A549 (cell line): ENCODE measurements around the gene DOCK1.

Experiments used
- CHD2 ChIP-seq: fragments of 150-350 bp; IDR thresholded peaks from 2 replicates; pipeline ENCODE4 v1.6.1; 2014; ENCODE audit warnings: low read length; ENCODE audit not compliant: partially characterized antibody
- EP300 ChIP-seq, 2 experiments: fragments of >200 bp; sonication (Bioruptor Twin); formaldehyde crosslinking; IDR thresholded peaks; 2 replicates in 1 of 2; 3 replicates in 1 of 2; pipeline ENCODE4 v1.6.1; 2016 to 2017
- HOXB13 ChIP-seq: fragments of 250-450 bp; sonication (Bioruptor Pico); IDR thresholded peaks from 2 replicates; pipeline ENCODE4 v1.5.0; 2020; ENCODE audit warnings: low read depth, mild to moderate bottlenecking, moderate library complexity
- KDM1A ChIP-seq: fragments of 200-600 bp; sonication (generic); IDR thresholded peaks from 2 replicates; pipeline ENCODE4 v1.6.1; 2016; ENCODE audit warnings: low read depth, mild to moderate bottlenecking
- MAZ ChIP-seq: fragments of 150-350 bp; IDR thresholded peaks from 2 replicates; pipeline ENCODE4 v1.6.1; 2014; ENCODE audit warnings: antibody characterized with exemption, low read depth, low read length, borderline replicate concordance
- POLR2A ChIP-seq: IDR thresholded peaks from 2 replicates; pipeline ENCODE4 v1.6.1; 2012; ENCODE audit warnings: mild to moderate bottlenecking, low read length
- RARB ChIP-seq: fragments of 250-450 bp; sonication (Bioruptor Pico); IDR thresholded peaks from 2 replicates; pipeline ENCODE4 v1.8.0; 2021; ENCODE audit warnings: mild to moderate bottlenecking, moderate library complexity
- REST ChIP-seq: fragments of 200-600 bp; sonication (generic); IDR thresholded peaks from 2 replicates; pipeline ENCODE4 v1.6.1; 2016; ENCODE audit warnings: antibody characterized with exemption, mild to moderate bottlenecking, moderate library complexity
- TP53 ChIP-seq: fragments of 250-450 bp; sonication (Bioruptor Pico); IDR thresholded peaks from 2 replicates; pipeline ENCODE4 v1.5.0; 2021; ENCODE audit warnings: mild to moderate bottlenecking, moderate library complexity
- USF2 ChIP-seq: fragments of 450-650 bp; IDR thresholded peaks from 2 replicates; pipeline ENCODE4 v1.6.1; 2014; ENCODE audit warnings: antibody characterized with exemption
- TF ChIP-seq, protein P1 (sequence below): fragments of >200 bp; sonication (Bioruptor Twin); formaldehyde crosslinking; IDR thresholded peaks from 3 replicates; pipeline ENCODE4 v1.5.1; 2016
- TF ChIP-seq, protein P2 (sequence below): fragments of 250-450 bp; sonication (Bioruptor Pico); IDR thresholded peaks from 2 replicates; pipeline ENCODE4 v1.5.0; 2021; ENCODE audit warnings: mild to moderate bottlenecking, moderate library complexity, borderline replicate concordance

GRCh38 chr10:127410030-127410429 is 504.8 kb downstream of the DOCK1 start:
- TF ChIP-seq CHD2 (no peak), EP300 (IDR thresholded peaks at IDR 0.05) (no peak), POLR2A (no peak), REST (no peak), HOXB13 (no peak), MAZ (no peak), TP53 (CRISPR knock-in tag) (no peak), KDM1A (no peak), RARB (no peak), USF2 (no peak)
- TF ChIP-seq, protein P1, sequence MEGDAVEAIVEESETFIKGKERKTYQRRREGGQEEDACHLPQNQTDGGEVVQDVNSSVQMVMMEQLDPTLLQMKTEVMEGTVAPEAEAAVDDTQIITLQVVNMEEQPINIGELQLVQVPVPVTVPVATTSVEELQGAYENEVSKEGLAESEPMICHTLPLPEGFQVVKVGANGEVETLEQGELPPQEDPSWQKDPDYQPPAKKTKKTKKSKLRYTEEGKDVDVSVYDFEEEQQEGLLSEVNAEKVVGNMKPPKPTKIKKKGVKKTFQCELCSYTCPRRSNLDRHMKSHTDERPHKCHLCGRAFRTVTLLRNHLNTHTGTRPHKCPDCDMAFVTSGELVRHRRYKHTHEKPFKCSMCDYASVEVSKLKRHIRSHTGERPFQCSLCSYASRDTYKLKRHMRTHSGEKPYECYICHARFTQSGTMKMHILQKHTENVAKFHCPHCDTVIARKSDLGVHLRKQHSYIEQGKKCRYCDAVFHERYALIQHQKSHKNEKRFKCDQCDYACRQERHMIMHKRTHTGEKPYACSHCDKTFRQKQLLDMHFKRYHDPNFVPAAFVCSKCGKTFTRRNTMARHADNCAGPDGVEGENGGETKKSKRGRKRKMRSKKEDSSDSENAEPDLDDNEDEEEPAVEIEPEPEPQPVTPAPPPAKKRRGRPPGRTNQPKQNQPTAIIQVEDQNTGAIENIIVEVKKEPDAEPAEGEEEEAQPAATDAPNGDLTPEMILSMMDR, result no peak
- TF ChIP-seq, protein P2, sequence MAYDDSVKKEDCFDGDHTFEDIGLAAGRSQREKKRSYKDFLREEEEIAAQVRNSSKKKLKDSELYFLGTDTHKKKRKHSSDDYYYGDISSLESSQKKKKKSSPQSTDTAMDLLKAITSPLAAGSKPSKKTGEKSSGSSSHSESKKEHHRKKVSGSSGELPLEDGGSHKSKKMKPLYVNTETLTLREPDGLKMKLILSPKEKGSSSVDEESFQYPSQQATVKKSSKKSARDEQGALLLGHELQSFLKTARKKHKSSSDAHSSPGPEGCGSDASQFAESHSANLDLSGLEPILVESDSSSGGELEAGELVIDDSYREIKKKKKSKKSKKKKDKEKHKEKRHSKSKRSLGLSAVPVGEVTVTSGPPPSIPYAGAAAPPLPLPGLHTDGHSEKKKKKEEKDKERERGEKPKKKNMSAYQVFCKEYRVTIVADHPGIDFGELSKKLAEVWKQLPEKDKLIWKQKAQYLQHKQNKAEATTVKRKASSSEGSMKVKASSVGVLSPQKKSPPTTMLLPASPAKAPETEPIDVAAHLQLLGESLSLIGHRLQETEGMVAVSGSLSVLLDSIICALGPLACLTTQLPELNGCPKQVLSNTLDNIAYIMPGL (CRISPR knock-in tag), result no peak
